Trophoblast cell (in vitro differentiated cells and primary cell): Measurements from ENCODE around the gene CHN2.

Source experiments
- DNase-seq, 2 donors: peaks; one replicate each; pipeline ENCODE4 v3.0.0-alpha.2; 2016
- H2AFZ ChIP-seq: 2 replicates; pipeline ENCODE4 v1.6.1; 2013; ENCODE audit warnings: low read length, moderate library complexity, mild to moderate bottlenecking; ENCODE audit not compliant: insufficient read depth, poor library complexity
- H2AK5ac ChIP-seq: 2 replicates; pipeline ENCODE4 v1.6.1; 2013; ENCODE audit warnings: mild to moderate bottlenecking, low read length
- H2BK120ac ChIP-seq: 2 replicates; pipeline ENCODE4 v1.6.1; 2013; ENCODE audit warnings: low read length, mild to moderate bottlenecking, moderate library complexity; ENCODE audit not compliant: insufficient read depth, poor library complexity
- H2BK12ac ChIP-seq: 2 replicates; pipeline ENCODE4 v1.6.1; 2013; ENCODE audit warnings: mild to moderate bottlenecking, low read length, moderate library complexity
- H2BK5ac ChIP-seq: 2 replicates; pipeline ENCODE4 v1.6.1; 2013; ENCODE audit warnings: low read length, low read depth, moderate library complexity, mild to moderate bottlenecking; ENCODE audit not compliant: poor library complexity
- H3K14ac ChIP-seq: 2 replicates; pipeline ENCODE4 v1.6.1; 2013; ENCODE audit warnings: mild to moderate bottlenecking, low read length
- H3K18ac ChIP-seq: 2 replicates; pipeline ENCODE4 v1.6.1; 2013; ENCODE audit warnings: mild to moderate bottlenecking, low read length
- H3K23ac ChIP-seq: 2 replicates; pipeline ENCODE4 v1.6.1; 2013; ENCODE audit warnings: low read length
- H3K27ac ChIP-seq: 2 replicates; pipeline ENCODE4 v1.5.1; 2013; ENCODE audit warnings: low read depth, mild to moderate bottlenecking, inconsistent platforms, low read length, moderate library complexity
- H3K27me3 ChIP-seq: 2 replicates; pipeline ENCODE4 v1.6.1; 2013; ENCODE audit warnings: inconsistent platforms, mild to moderate bottlenecking, low read length, moderate library complexity; ENCODE audit not compliant: insufficient read depth
- H3K36me3 ChIP-seq, 2 experiments: 1 replicate in 1 of 2; 2 replicates in 1 of 2; pipeline ENCODE4 v1.6.1; 2013; ENCODE audit warnings: low read length in 2 of 2, mild to moderate bottlenecking in 2 of 2, moderate library complexity in 1 of 2; ENCODE audit not compliant: insufficient read depth in 2 of 2, control insufficient read depth in 1 of 2
- H3K4ac ChIP-seq: 2 replicates; pipeline ENCODE4 v1.6.1; 2013; ENCODE audit warnings: low read depth, mild to moderate bottlenecking, low read length, moderate library complexity
- H3K4me1 ChIP-seq, 2 experiments: 1 replicate in 1 of 2; 2 replicates in 1 of 2; pipeline ENCODE4 v1.6.1; 2013; ENCODE audit warnings: low read length in 2 of 2, mild to moderate bottlenecking in 2 of 2, moderate library complexity in 1 of 2; ENCODE audit not compliant: insufficient read depth in 2 of 2, control insufficient read depth in 1 of 2
- H3K4me2 ChIP-seq: 2 replicates; pipeline ENCODE4 v1.6.1; 2013; ENCODE audit warnings: inconsistent platforms, mild to moderate bottlenecking, low read length, moderate library complexity
- H3K4me3 ChIP-seq: 2 replicates; pipeline ENCODE4 v1.5.1; 2013; ENCODE audit warnings: mild to moderate bottlenecking, low read depth, low read length, inconsistent platforms
- H3K79me1 ChIP-seq: one replicate; pipeline ENCODE4 v1.6.1; 2013; ENCODE audit warnings: low read length
- H3K79me2 ChIP-seq: 2 replicates; pipeline ENCODE4 v1.6.1; 2013; ENCODE audit warnings: low read length, mild to moderate bottlenecking; ENCODE audit not compliant: control insufficient read depth, insufficient read depth, poor library complexity
- H3K9ac ChIP-seq: 2 replicates; pipeline ENCODE4 v1.6.1; 2013; ENCODE audit warnings: mild to moderate bottlenecking, low read length
- H3K9me3 ChIP-seq: 2 replicates; pipeline ENCODE4 v1.6.1; 2013; ENCODE audit warnings: low read depth, mild to moderate bottlenecking, control low read depth, inconsistent platforms, low read length; ENCODE audit not compliant: insufficient read depth
- H4K12ac ChIP-seq: 2 replicates; pipeline ENCODE4 v1.6.1; 2013; ENCODE audit warnings: low read depth, mild to moderate bottlenecking, low read length, moderate library complexity
- H4K8ac ChIP-seq: 2 replicates; pipeline ENCODE4 v1.6.1; 2013; ENCODE audit warnings: low read depth, mild to moderate bottlenecking, low read length, moderate library complexity
- H4K91ac ChIP-seq: one replicate; pipeline ENCODE4 v1.6.1; 2013; ENCODE audit warnings: low read depth, mild to moderate bottlenecking, low read length, moderate library complexity
- WGBS: extraction: QIAGEN DNeasy Blood & Tissue Kit; methylation state at CpG from one replicate; pipeline ENCODE4 v1.1.7; 2013; ENCODE audit warnings: missing lambda C conversion rate; ENCODE audit not compliant: insufficient read length, insufficient coverage; ENCODE audit errors: extremely low coverage; 5-methylcytosine and 5-hydroxymethylcytosine counted together

CHN2 gene

DNA sequence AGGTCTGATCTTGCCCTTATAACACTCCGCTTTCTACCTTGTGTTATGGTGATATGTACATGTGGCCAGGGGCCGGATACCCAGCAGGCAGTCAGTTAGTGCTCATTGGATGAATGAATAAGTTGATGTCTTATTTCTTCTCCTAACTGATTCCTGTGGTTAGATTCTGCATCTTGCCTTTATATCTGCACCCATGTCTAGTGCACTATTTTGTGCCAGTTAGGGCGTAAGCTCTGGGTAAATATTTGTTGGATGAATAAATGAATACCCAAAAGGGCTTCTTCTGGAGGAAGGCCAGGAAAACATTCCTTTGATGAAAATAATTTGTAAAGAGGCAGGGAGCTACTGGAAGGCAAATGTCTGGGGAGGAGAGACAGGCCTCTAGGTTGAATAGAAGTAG lies 148.2 kb downstream of the CHN2 start:
- Histone ChIP-seq H4K91ac (no peak overlapping the region), H4K12ac (no peak overlapping the region), H3K4me2 (no peak overlapping the region), H4K8ac (no peak overlapping the region), H3K18ac (no peak overlapping the region), H2BK5ac (no peak overlapping the region), H3K79me2 (no peaks in the 10 kb centered on the region), H2BK120ac (no peak overlapping the region), H3K36me3 (peaks cover 0 to 2% of the 10 kb centered on the region in 2 experiments), H2AFZ (no peak overlapping the region), H3K4me1 (peaks cover 12 to 23% of the 10 kb centered on the region in 2 experiments), H3K4me3 (no peak overlapping the region), H3K14ac (no peak overlapping the region), H3K23ac (no peak overlapping the region), H3K27ac (no peak overlapping the region), H3K79me1 (no peaks in the 10 kb centered on the region), H3K4ac (no peak overlapping the region), H3K9ac (no peak overlapping the region), H3K27me3 (no peaks in the 10 kb centered on the region), H2BK12ac (no peak overlapping the region), H3K9me3 (no peaks in the 10 kb centered on the region), H2AK5ac (no peak overlapping the region)
- DNase-seq = no peak
- WGBS = no CpG with 5 or more reads among the region's 3 CpGs

DNA sequence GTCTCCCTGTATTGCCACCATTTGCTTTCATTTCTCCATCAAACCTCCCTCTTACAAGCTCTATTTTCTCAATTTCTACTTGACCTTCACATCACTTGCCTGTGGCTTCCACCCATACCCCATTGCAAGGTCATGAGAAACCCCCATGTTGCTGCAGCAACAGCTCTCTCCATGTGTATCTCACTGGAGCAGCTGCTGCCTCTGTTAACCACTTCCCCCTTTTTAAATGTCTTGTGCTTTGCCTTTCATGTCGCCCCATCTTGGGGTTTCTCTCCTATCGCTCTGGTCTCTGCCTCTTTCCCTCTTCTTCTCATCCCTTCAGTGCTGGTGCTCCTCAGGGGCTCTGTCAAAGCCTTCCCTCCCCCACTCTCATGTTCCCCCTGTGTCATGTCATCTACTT lies 148.8 kb downstream of the CHN2 start:
- Histone ChIP-seq H2BK5ac (no peak overlapping the region), H3K36me3 (peaks cover 0 to 2% of the 10 kb centered on the region in 2 experiments), H3K18ac (no peak overlapping the region), H3K27ac (no peak overlapping the region), H4K12ac (no peak overlapping the region), H2AK5ac (no peak overlapping the region), H3K4ac (no peak overlapping the region), H2BK12ac (no peak overlapping the region), H3K79me1 (no peaks in the 10 kb centered on the region), H3K4me3 (no peak overlapping the region), H3K4me1 (peaks cover 12 to 23% of the 10 kb centered on the region in 2 experiments), H3K9me3 (no peaks in the 10 kb centered on the region), H4K91ac (no peak overlapping the region), H4K8ac (no peak overlapping the region), H3K9ac (no peak overlapping the region), H2BK120ac (no peak overlapping the region), H3K23ac (no peak overlapping the region), H3K79me2 (no peaks in the 10 kb centered on the region), H3K4me2 (no peak overlapping the region), H3K14ac (no peak overlapping the region), H2AFZ (no peak overlapping the region), H3K27me3 (no peaks in the 10 kb centered on the region)
- no CpG with 5 or more reads among the region's 2 CpGs for WGBS
- no peak for DNase-seq

DNA sequence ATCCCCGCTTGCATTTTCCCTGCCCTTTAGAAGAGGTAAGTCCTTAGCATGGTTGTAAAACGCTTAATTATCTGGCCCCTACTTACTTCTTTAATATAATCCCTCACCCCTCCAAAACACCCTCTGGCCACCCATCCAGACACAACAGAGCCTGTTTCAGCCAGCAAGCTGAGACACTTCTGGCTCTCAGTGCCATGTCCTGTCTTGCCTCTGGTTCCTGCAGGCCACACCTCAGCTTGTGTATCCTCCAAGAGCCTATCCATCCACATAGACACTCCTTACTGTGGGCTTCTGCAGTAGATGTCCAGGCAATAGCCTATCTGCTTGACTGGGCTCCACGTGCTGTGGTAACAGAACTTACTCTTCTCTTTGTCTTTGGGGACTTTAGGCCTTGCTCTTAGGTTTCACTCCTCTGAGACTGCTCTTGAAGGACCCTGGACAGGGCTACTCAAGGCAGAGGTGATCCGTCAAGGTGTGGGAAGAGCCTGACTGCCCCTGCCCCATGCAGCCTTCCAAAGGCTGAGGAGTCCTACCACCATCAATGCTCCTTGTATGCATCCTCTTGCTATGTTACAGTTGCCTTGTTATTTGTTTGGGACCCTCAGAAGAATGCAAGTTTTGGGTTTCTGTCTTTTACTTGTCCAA lies 149.9 kb downstream of the CHN2 start:
- H3K36me3 ChIP-seq = peaks cover 0 to 2% of the 10 kb centered on the region in 2 experiments
- no peak overlapping the region for H3K27ac ChIP-seq
- no peak overlapping the region for H2BK12ac ChIP-seq
- no peak overlapping the region for H2BK5ac ChIP-seq
- no peak overlapping the region for H3K23ac ChIP-seq
- no peak overlapping the region for H3K9ac ChIP-seq
- H2BK120ac ChIP-seq = no peak overlapping the region
- no peak overlapping the region for H4K12ac ChIP-seq
- no peak for DNase-seq
- no peak overlapping the region for H2AFZ ChIP-seq
- peak overlapping the region; percentile 26 for H3K18ac ChIP-seq
- H4K8ac ChIP-seq = no peak overlapping the region
- H3K79me2 ChIP-seq = no peaks in the 10 kb centered on the region
- H3K9me3 ChIP-seq = no peaks in the 10 kb centered on the region
- H3K4me1 ChIP-seq = peaks cover 12 to 23% of the 10 kb centered on the region in 2 experiments
- no peak overlapping the region for H3K4me3 ChIP-seq
- H3K27me3 ChIP-seq = no peaks in the 10 kb centered on the region
- no peaks in the 10 kb centered on the region for H3K79me1 ChIP-seq
- no CpG with 5 or more reads among the region's 4 CpGs for WGBS
- no peak overlapping the region for H2AK5ac ChIP-seq
- no peak overlapping the region for H3K14ac ChIP-seq
- no peak overlapping the region for H3K4me2 ChIP-seq
- H4K91ac ChIP-seq = no peak overlapping the region
- H3K4ac ChIP-seq = no peak overlapping the region

DNA sequence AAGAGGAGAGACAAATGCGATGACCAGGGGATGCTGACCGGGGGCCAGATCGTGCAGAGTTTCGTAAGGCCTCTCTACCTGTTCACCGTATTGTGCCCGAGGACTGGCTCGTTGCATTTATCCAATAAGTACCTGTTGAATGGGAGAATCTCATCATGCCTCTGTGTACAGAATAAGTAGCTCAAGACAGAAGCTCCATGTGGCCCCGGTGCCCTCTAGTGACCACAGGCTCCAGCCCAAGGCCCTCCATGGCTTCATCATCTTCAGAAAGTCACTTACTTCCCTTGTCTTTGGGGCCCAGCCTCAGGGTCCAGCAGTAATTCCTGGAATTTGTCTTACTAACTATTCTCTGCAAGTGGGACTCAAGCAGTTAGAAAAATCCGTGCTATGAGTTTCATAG lies 151.0 kb downstream of the CHN2 start:
- Histone ChIP-seq H3K4ac (no peak overlapping the region), H4K91ac (no peak overlapping the region), H3K27ac (no peak overlapping the region), H2AFZ (no peak overlapping the region), H2BK120ac (no peak overlapping the region), H4K8ac (no peak overlapping the region), H2BK5ac (no peak overlapping the region), H2BK12ac (no peak overlapping the region), H3K4me3 (no peak overlapping the region), H3K79me1 (no peaks in the 10 kb centered on the region), H3K9ac (no peak overlapping the region), H2AK5ac (no peak overlapping the region), H3K4me2 (no peak overlapping the region), H3K36me3 (peaks cover 0 to 2% of the 10 kb centered on the region in 2 experiments), H3K27me3 (no peaks in the 10 kb centered on the region), H3K23ac (no peak overlapping the region), H3K18ac (no peak overlapping the region), H3K9me3 (no peaks in the 10 kb centered on the region), H3K79me2 (no peaks in the 10 kb centered on the region), H3K4me1 (peaks cover 12 to 25% of the 10 kb centered on the region in 2 experiments), H4K12ac (no peak overlapping the region), H3K14ac (no peak overlapping the region)
- peak; percentile 70 to 71 for DNase-seq
- WGBS = no CpG with 5 or more reads among the region's 9 CpGs
